OCI-LY7 (cell line): ENCODE measurements around the gene OR8B2.

Source experiments
- EZH2phosphoT487 ChIP-seq: fragments of 200-600 bp; sonication (generic); IDR thresholded peaks from 2 replicates; pipeline ENCODE4 v1.6.1; 2018; ENCODE audit warnings: low read depth, borderline replicate concordance, mild to moderate bottlenecking, mixed run types, antibody characterized with exemption, low read length, moderate library complexity, mixed read lengths
- TF ChIP-seq, protein P1 (sequence below): fragments of 200-600 bp; sonication (generic); conservative IDR thresholded peaks from 2 replicates; pipeline ENCODE4 v1.5.1; 2014; ENCODE audit warnings: mild to moderate bottlenecking, antibody characterized with exemption, low read length, moderate library complexity, mixed read lengths

DNA sequence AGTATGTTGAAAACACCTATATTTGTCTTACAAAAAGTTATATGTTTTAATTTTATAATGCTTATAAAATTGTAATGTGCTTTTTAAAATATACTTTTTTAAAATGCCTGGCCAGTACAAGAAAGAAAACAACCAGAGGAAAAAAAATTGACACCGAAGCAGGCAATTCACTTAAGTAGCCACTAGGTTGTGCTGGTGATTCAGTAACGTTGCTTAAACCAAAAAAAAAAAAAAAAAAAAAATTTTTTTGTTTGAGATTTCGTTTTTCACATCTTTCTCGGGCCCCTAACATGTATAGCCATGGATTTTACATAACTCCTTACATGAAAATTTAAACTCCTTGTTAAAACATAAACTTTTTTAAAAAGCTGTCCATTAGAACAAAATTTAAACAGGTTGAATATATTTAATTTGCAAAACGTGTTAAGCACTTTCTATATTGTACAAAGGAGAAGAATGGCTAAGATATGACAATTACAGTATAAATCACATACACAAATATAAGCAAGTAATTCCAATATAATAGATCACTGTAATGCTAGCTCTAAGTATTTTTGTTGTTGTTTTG lies 31.1 kb upstream of the OR8B2 start:
- TF ChIP-seq, protein P1, sequence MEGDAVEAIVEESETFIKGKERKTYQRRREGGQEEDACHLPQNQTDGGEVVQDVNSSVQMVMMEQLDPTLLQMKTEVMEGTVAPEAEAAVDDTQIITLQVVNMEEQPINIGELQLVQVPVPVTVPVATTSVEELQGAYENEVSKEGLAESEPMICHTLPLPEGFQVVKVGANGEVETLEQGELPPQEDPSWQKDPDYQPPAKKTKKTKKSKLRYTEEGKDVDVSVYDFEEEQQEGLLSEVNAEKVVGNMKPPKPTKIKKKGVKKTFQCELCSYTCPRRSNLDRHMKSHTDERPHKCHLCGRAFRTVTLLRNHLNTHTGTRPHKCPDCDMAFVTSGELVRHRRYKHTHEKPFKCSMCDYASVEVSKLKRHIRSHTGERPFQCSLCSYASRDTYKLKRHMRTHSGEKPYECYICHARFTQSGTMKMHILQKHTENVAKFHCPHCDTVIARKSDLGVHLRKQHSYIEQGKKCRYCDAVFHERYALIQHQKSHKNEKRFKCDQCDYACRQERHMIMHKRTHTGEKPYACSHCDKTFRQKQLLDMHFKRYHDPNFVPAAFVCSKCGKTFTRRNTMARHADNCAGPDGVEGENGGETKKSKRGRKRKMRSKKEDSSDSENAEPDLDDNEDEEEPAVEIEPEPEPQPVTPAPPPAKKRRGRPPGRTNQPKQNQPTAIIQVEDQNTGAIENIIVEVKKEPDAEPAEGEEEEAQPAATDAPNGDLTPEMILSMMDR, result peak; percentile 90
- TF ChIP-seq EZH2phosphoT487, result no peak
